ENCODE results near the gene FAM181A.

Gene FAM181A

GRCh38 chr14:93905623-93906022, 21.5 kb upstream of the FAM181A start:
- no peak for DNase-seq

- DNase-seq: peak; percentile 75
Observed at GRCh38 chr14:93906341-93907329, 20.5 kb upstream of the FAM181A start.

DNA sequence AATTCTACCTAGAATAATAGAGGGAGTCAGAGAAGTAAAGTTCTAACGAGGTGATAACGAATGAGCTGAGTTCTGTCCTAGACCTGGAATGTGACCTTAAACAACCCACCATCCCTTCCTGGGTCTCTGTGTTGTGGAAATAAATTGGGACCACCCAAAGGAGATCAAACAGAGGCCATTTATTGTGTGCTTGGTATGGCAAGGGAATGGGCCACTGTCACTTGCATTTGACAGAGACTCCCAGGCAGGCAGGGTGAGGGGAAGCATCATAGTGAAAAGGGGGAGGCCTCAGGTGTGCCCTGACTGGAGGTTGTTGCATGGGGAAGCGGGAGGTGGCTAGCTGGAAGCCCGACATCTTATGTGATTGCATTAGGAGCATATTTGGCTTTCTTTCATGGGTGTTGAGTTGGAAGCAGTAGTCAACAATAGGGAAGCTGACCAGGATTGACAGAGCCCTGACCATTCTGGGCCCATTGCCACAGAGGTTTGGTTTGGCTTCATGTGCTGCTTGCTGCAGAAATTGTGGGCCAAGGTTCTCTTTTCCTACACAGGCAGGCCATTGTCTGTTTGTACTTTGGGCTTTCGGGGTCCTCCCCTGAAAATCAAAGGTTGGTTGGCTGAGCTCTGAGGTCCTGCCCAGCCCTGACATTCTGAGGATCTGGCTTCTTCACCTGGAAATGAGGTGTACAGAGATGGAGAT, 17.6 kb upstream of the FAM181A start:
- DNase-seq: no peak

DNA sequence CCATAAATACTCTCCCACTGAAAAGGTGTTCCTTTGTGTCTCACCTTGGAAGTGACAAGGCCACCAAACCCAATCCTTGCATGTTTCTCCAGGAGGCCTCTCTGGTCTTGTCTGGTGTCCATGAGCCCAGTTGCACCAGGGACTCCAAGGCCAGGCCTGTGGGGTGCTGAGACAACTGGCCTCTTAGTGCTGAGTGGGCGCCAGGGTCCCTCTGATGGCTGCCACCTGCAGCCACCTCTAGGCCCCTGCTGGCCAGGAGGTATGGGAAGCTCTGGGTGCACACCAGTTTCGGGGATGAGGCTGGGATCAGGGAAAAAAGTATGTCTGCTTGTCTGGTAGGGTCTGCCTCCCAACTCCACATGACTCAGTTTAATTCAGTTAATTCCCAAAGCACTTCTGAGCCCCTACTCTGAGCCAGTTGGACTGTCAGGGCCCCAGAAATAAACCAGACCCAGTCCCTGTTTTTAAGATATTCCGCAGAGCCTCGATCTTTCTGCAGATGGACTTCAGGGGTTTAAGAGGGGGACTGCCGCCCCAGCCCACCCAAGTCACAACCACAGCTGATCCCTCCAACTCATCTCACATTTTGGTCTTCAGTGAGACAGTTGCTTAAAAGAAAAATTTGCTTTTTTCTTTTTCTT, 15.0 kb upstream of the FAM181A start:
- no peak for DNase-seq

- no peak for DNase-seq
Observed at GRCh38 chr14:93912782-93913181, 14.4 kb upstream of the FAM181A start.

GRCh38 chr14:93914278-93914677, 12.9 kb upstream of the FAM181A start:
- DNase-seq: no peak

GRCh38 chr14:93915070-93915705, 12.0 kb upstream of the FAM181A start:
- no peak for DNase-seq

GRCh38 chr14:93915800-93916199, 11.3 kb upstream of the FAM181A start:
- DNase-seq: no peak

- no peak for DNase-seq
Observed at GRCh38 chr14:93916498-93916897, 10.6 kb upstream of the FAM181A start.

- no peak for DNase-seq
Observed at GRCh38 chr14:93917141-93917540, 10.0 kb upstream of the FAM181A start.

DNA sequence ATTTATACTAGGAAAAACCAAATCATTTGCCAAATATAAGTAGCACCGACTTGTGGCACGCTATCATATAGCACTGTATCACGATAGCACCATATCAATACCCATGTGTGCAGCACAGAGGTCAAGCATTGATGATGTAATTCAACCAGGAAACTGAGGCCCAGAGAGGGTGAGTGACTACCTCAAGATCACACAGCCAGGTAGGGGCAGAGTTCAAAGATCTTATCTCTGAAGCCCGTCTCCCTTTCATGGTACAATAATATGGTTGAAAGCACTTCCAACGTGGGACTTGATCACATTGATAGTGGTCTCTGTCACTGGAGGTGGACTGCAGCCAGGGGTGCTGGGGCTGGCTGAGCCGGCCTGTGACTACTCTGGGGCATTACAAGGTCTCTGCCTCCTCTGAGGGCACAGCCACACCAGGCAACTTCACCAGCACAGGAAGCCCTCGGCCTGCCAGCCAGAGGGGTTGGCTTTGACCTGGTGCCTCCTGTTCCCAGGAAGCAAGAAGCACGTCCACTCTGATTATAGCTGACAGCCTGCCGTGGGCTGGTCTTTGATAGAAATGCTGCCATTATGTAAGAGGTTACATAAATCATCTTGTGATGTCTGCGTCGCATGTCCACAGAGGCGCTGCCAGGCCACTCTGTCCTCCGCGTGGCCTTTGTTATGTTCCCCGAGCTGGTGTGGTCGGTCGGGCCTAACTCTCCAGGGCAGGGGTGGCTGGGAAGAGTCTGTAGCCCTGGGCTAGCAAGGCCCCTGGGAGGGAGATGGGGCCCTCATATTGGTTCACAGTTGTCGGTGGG, 5.9 kb upstream of the FAM181A start:
- no peak for DNase-seq

DNA sequence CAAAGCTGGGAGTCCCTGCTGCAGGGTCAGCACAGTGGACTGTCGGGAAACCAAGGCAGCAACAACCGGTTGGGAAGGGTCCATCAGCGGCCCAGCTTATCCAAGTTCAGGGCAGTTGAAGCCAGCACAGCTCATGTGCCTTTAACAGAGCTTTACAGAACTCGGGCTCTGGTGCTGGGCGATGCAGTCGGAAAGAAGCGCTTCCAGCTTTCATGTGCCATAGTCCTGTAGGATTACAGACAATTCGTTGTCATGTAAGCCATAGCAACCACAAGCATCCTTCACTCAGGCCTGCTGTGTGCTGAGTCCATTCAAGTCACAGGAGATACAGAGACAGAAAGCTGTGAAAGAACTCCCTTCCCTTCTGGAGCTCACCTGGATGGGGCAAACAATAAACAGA, 3.5 kb upstream of the FAM181A start:
- DNase-seq: no peak

DNA sequence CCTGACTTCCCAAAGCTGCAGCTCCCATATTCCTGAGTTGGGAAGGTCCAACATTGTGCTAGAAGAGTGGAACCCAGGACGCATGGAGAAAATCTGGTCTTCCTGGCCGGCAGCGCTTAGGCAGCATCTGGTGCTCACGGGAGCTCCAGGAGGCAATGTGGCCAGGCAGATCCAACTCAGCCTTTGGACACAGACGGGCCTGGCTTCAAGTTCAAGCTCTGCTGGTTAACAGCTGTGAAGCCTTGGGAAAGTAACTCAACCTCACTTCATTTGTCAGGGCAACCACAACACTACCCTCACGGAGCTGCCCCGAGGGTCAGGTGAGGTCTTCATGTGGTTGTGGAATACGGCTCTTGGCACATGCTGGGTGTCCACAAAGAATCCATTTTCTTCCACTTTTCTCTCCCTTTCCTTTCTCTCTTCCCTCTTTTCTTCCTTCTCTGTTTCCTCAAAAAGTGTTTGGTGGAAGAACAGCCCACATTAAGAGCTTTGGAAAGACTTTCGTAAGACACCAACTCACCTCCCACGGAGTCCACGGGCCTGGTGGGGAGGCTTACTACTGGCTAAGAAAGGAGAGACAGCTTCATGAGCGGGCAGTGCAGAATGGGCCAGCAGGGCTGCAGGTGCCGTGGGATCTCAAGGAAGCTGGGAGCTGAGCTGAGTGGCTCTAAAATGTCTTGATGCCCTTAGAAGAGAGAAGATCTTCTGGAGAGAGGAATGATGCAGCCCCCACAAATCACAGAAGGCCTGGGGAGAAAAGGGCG, 2.4 kb upstream of the FAM181A start:
- no peak for DNase-seq

- no peak for DNase-seq
Observed at GRCh38 chr14:93925374-93925895, 1.7 kb upstream of the FAM181A start.

DNA sequence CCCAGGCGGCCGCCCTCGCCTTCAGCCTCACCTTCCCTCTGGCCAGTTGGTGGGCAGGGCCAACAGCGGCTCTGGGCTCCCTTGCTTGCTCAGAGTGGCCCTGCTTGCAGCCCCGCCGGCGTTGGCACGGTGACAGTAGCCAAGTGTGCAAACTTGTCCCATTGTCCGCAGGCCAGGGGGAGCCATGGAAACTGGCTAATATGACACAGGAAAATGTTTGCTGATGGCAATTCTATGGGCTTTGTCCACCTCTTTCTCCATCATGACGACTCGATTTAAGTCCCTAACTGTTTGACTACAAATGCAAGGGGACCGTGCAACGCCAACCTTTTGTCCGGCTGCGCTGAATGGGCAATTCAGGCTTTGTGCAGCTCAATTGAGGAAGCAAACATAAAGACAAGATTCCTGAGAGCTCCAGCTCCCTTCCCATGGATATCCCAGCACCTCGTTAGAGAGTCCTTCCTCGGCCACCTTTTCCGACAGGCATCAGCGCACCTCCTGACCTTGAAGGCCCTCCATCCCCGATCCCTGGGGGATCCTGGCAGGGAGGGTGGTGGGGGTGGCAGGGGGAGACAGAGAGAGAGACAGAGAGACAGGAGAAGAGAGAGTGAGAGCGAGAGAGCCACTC, 785 bp upstream of the FAM181A start:
- DNase-seq: no peak

DNA sequence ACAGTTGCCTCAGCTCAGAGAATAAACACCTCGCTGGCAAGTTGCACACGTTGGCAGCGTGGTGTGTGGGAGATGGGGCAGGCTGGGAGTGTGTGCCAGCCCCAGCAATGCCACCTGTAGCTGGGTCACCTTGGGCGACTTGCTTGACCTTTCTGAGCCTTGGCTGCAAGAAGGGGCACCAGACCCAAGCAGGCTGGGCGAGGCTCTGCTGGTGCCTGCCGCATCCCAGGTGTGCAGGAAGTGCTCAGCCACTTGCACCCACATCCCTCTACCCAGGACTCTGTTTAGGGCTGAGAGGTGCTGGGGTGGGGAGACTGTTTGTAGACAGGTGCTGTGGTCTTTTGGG, 629 bp downstream of the FAM181A start:
- no peak for DNase-seq

DNA sequence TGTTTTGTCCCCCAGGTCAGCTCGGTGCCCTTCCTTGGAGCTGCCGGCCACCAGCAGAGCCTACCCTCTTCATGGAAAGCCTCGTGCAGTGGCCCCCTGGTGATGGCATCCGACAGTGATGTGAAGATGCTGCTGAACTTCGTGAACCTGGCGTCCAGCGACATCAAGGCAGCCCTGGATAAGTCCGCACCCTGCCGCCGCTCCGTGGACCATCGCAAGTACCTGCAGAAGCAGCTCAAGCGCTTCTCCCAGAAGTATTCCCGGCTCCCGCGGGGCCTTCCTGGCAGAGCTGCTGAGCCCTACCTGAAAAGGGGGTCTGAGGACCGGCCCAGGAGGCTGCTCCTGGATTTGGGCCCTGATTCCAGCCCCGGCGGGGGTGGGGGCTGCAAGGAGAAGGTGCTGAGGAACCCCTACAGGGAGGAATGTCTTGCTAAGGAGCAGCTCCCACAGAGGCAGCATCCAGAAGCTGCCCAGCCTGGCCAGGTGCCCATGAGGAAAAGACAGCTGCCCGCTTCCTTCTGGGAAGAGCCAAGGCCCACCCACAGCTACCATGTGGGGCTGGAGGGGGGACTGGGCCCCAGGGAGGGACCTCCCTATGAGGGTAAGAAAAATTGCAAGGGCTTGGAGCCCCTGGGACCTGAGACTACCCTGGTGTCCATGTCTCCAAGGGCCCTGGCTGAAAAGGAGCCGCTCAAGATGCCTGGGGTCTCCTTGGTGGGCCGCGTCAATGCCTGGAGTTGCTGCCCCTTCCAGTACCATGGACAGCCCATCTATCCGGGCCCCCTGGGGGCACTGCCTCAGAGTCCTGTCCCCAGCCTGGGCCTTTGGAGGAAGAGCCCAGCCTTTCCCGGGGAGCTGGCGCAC, 1.3 kb downstream of the FAM181A start:
- DNase-seq: no peak

DNA sequence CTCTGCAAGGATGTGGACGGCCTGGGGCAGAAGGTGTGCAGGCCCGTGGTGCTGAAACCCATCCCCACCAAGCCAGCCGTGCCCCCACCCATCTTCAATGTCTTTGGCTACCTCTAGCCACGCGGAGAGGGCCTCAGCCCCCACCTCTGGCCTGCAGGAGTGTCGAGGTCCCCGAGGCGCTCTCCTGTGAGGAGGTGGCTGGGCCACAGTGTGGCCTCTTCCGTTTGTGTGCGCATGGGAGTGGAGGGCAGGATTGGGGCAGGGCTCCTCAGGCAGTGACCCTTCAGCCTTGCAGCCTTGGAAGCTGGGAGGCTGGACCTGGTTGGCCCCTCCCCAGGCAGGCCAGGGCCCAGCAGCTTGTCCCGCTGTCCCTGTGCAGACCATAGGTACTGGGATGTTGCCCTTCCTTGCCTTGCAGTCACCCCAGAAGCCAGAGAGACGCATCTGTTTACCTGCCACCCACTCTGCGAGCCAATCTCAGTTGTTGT, 1.9 kb downstream of the FAM181A start:
- no peak for DNase-seq

DNA sequence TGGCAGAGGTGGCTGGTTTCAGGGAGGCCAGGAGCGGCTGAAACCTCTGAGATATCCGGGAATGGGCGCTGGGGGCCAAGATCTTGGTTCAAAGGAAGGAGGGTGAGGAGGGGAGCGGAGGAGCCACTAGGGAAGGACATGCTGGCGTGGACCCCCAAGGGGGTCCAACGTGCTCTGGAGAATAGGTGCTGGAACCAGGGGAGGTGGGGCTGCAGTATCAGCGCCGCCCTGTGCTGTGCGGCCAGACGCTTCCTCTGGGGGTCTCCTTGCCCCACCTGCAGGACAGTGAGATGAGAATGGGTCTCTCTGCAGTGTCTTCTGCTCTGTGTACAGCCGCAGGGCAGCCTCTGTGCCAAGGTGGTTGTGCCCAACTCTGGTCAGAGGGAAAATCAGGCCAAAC, 2.5 kb downstream of the FAM181A start:
- no peak for DNase-seq

Data from NCI-H2171 (cell line).